Ishikawa (cell line): Measurements from ENCODE around the gene GALNT9.

Experiments used
- CEBPB ChIP-seq: IDR thresholded peaks from 2 replicates; pipeline ENCODE4 v1.6.1; 2012
- CREB1 ChIP-seq: IDR thresholded peaks from 2 replicates; pipeline ENCODE4 v1.6.1; 2012; ENCODE audit warnings: low read depth
- EGR1 ChIP-seq: IDR thresholded peaks from 2 replicates; pipeline ENCODE4 v1.6.1; 2012
- EP300 ChIP-seq: IDR thresholded peaks from 2 replicates; pipeline ENCODE4 v1.6.1; 2012; ENCODE audit warnings: borderline replicate concordance
- FOXM1 ChIP-seq: IDR thresholded peaks from 2 replicates; pipeline ENCODE4 v1.6.1; 2012; ENCODE audit warnings: low read depth, borderline replicate concordance
- NFIC ChIP-seq: IDR thresholded peaks from 2 replicates; pipeline ENCODE4 v1.6.1; 2012
- RAD21 ChIP-seq: IDR thresholded peaks from 2 replicates; pipeline ENCODE4 v1.6.1; 2012; ENCODE audit warnings: low read depth
- TAF1 ChIP-seq: IDR thresholded peaks from 2 replicates; pipeline ENCODE4 v1.6.1; 2012; ENCODE audit warnings: low read depth, mild to moderate bottlenecking
- TCF12 ChIP-seq: IDR thresholded peaks from 2 replicates; pipeline ENCODE4 v1.6.1; 2012; ENCODE audit warnings: low read depth
- TEAD4 ChIP-seq: IDR thresholded peaks from 2 replicates; pipeline ENCODE4 v1.6.1; 2012
- YY1 ChIP-seq: IDR thresholded peaks from 2 replicates; pipeline ENCODE4 v1.6.1; 2012; ENCODE audit warnings: low read depth
- ZBTB7A ChIP-seq: IDR thresholded peaks from 2 replicates; pipeline ENCODE4 v1.6.1; 2012; ENCODE audit warnings: low read depth
- TF ChIP-seq, protein P1 (sequence below): IDR thresholded peaks from 2 replicates; pipeline ENCODE4 v1.6.1; 2012; ENCODE audit warnings: low read depth, mild to moderate bottlenecking
- TF ChIP-seq, protein P2 (sequence below): IDR thresholded peaks from 2 replicates; pipeline ENCODE4 v1.6.1; 2012
- TF ChIP-seq, protein P3 (sequence below): IDR thresholded peaks from 2 replicates; pipeline ENCODE4 v1.6.1; 2012

The GALNT9 gene

DNA sequence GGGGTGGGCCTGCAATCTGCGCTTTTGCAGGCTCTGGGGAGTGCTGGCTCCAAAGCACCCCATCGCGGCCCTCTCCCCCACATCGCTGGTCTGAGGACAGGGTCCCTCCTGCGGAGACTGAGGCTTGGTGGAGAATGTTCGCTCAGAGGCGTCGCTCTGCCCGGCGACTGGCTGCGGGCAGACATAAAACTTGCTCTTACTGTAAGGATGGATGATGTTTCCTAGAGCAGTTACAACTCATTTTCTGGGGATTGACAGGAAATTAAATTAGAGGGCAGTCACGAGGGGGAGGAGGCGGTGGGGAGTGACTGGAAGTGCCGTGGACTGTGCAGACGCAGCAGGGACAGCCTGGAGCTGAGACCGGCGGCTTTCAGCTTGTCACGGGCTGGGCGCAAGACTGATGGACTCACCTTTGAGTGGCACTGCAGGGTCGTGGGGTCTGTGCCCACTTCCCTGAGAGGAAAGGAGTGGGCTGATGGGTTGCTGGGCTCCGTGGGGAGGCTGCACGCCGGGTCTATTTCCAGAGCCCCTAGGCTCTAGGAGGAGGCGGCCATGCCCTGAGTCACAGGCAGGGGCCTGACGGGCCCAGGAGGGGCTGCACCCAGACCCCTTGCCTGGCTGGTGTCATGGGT is 152.4 kb downstream of the GALNT9 start:
- TF ChIP-seq CREB1: no peak
- TF ChIP-seq, protein P1, sequence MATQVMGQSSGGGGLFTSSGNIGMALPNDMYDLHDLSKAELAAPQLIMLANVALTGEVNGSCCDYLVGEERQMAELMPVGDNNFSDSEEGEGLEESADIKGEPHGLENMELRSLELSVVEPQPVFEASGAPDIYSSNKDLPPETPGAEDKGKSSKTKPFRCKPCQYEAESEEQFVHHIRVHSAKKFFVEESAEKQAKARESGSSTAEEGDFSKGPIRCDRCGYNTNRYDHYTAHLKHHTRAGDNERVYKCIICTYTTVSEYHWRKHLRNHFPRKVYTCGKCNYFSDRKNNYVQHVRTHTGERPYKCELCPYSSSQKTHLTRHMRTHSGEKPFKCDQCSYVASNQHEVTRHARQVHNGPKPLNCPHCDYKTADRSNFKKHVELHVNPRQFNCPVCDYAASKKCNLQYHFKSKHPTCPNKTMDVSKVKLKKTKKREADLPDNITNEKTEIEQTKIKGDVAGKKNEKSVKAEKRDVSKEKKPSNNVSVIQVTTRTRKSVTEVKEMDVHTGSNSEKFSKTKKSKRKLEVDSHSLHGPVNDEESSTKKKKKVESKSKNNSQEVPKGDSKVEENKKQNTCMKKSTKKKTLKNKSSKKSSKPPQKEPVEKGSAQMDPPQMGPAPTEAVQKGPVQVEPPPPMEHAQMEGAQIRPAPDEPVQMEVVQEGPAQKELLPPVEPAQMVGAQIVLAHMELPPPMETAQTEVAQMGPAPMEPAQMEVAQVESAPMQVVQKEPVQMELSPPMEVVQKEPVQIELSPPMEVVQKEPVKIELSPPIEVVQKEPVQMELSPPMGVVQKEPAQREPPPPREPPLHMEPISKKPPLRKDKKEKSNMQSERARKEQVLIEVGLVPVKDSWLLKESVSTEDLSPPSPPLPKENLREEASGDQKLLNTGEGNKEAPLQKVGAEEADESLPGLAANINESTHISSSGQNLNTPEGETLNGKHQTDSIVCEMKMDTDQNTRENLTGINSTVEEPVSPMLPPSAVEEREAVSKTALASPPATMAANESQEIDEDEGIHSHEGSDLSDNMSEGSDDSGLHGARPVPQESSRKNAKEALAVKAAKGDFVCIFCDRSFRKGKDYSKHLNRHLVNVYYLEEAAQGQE: no peak
- TF ChIP-seq CEBPB: no peak
- TF ChIP-seq, protein P2, sequence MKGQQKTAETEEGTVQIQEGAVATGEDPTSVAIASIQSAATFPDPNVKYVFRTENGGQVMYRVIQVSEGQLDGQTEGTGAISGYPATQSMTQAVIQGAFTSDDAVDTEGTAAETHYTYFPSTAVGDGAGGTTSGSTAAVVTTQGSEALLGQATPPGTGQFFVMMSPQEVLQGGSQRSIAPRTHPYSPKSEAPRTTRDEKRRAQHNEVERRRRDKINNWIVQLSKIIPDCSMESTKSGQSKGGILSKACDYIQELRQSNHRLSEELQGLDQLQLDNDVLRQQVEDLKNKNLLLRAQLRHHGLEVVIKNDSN: no peak
- TF ChIP-seq RAD21: no peak
- no peak for TF ChIP-seq FOXM1
- no peak for TF ChIP-seq TCF12
- no peak for TF ChIP-seq YY1
- no peak for TF ChIP-seq TEAD4
- no peak for TF ChIP-seq NFIC
- no peak for TF ChIP-seq TAF1
- TF ChIP-seq, protein P3, sequence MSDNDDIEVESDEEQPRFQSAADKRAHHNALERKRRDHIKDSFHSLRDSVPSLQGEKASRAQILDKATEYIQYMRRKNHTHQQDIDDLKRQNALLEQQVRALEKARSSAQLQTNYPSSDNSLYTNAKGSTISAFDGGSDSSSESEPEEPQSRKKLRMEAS: no peak
- TF ChIP-seq ZBTB7A: no peak

DNA sequence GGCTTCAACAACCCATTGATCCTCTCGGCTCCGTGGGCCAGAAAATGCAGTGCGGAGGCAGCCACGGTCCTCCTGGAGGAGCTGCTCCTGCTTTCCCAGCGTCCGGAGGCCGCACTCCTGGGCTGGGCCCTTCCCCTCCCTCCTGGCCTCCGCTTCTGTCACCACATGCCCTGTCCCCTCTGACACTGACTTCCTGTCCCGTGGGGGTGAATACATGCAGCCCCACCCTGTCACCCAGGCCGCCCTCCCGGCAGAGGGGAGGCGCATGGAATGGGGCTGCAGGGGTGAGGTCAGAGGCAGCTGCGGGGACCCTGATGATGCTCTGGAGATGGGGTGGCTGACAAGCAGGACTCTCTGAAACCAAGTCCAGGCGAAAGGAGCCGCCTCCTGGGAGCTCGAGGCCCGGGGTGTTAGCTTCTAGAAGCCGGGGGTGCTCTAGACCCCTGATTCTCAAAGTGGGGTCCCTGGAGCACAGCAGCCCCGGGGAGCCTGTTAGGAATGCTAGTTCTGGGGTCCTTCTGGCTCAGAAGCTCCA is 152.9 kb downstream of the GALNT9 start:
- TF ChIP-seq EP300: no peak
- no peak for TF ChIP-seq TCF12
- no peak for TF ChIP-seq TAF1
- no peak for TF ChIP-seq RAD21
- TF ChIP-seq ZBTB7A: no peak
- TF ChIP-seq FOXM1: no peak
- TF ChIP-seq TEAD4: no peak
- TF ChIP-seq YY1: no peak
- TF ChIP-seq, protein P2: no peak
- TF ChIP-seq, protein P1: no peak
- no peak for TF ChIP-seq EGR1

DNA sequence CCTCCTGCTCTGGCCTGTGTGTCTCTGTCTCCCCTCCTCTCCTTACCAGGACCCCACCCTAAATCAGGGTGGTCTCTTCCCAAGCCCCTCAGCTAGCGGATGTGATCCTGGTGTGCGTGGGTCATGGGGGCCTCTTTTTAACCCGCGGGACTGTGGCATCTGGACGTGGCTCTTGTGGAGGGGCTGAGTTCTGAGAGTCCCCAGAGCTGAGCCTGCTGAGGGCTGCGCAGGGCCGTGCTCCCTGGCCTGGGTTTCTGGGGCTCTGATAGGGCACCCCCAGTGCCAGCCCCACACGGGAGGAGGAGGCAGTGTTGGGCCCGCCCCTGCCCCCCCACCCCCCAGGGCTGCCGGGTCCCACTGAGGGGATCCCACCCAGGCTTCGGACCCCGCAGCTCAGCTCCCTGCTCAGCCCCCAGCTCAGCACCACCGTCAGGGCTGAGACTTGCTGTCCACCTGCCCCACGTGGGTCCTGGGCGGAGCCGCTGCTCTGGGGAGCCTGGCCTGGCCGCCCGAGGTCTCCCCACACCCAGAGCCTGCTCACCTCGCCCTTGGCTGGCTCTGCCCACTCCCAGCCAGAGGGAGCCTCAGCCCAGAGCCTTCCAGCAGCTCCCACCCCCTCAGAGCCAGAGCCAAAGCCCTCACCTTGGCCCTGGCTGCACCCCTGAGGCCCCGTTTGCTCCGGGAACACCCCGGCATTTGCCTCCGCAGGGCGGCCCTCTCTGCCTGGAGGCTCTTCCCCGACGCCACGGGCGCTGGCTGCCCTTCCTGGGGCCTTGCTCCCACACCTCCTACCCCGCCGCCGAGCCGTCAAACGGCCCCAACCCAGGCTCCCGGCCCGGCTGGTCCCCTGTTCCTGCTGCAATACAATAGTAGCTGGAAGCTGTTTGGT is 153.6 kb downstream of the GALNT9 start:
- no peak for TF ChIP-seq TEAD4
- TF ChIP-seq YY1: no peak
- TF ChIP-seq, protein P1: no peak
- TF ChIP-seq, protein P2: 0 out of 2 replicates have a peak, but pooled peaks have one; percentile 24
